ENCODE results near the gene BLTP3A.
"Not testable (repeated sequence)": the region's sequence is repeated elsewhere in the genome, so short reads cannot be mapped to it uniquely, and the experiment has no call there.

Gene BLTP3A

GRCh38 chr6:34793877-34794276 lies 2.0 kb downstream of the BLTP3A start:
- no peak for DNase-seq

- no peak for DNase-seq
Observed at GRCh38 chr6:34795836-34796425, 4.0 kb downstream of the BLTP3A start.

- no peak for DNase-seq
Observed at GRCh38 chr6:34798057-34798456, 6.2 kb downstream of the BLTP3A start.

GRCh38 chr6:34799547-34799946 lies 7.7 kb downstream of the BLTP3A start:
- DNase-seq = no peak

- no peak for DNase-seq
Observed at GRCh38 chr6:34804543-34804942, 12.7 kb downstream of the BLTP3A start.

GRCh38 chr6:34805074-34805473 lies 13.2 kb downstream of the BLTP3A start:
- not testable (repeated sequence) for DNase-seq

GRCh38 chr6:34806738-34807453 lies 15.0 kb downstream of the BLTP3A start:
- DNase-seq = no peak

- DNase-seq = not testable (repeated sequence)
Observed at GRCh38 chr6:34808473-34808872, 16.6 kb downstream of the BLTP3A start.

- not testable (repeated sequence) for DNase-seq
Observed at GRCh38 chr6:34809419-34809818, 17.5 kb downstream of the BLTP3A start.

GRCh38 chr6:34810017-34810882 lies 18.4 kb downstream of the BLTP3A start:
- DNase-seq = no peak

GRCh38 chr6:34810936-34811632 lies 19.2 kb downstream of the BLTP3A start:
- no peak for DNase-seq

- DNase-seq = no peak
Observed at GRCh38 chr6:34813028-34813713, 21.3 kb downstream of the BLTP3A start.

GRCh38 chr6:34816635-34817301 lies 24.9 kb downstream of the BLTP3A start:
- no peak for DNase-seq

- no peak for DNase-seq
Observed at GRCh38 chr6:34817446-34817845, 25.6 kb downstream of the BLTP3A start.

- not testable (repeated sequence) for DNase-seq
Observed at GRCh38 chr6:34818872-34819570, 27.1 kb downstream of the BLTP3A start.

GRCh38 chr6:34819571-34820480 lies 27.9 kb downstream of the BLTP3A start:
- DNase-seq = no peak

GRCh38 chr6:34829137-34829536 lies 37.3 kb downstream of the BLTP3A start:
- DNase-seq = no peak

- no peak for DNase-seq
Observed at GRCh38 chr6:34832942-34833341, 41.1 kb downstream of the BLTP3A start.

GRCh38 chr6:34834789-34835518 lies 43.1 kb downstream of the BLTP3A start:
- no peak for DNase-seq
